H9 (cell line): ENCODE measurements around the gene GPS1. TPM values are rescaled to one million over a fixed set of nuclear protein-coding genes. Genes with fewer than 3 reads are reported as not detected.

Source experiments
- DNase-seq: peaks from one replicate; pipeline ENCODE4 v3.0.0-alpha.2; 2017
- H2AFZ ChIP-seq: one replicate; pipeline ENCODE4 v1.6.1; 2013; ENCODE audit warnings: mild to moderate bottlenecking, low read length, control low read depth, moderate library complexity
- H2AK5ac ChIP-seq: 2 replicates; pipeline ENCODE4 v1.6.1; 2013; ENCODE audit warnings: low read length, control low read depth, mixed read lengths; ENCODE audit not compliant: insufficient read length
- H2BK120ac ChIP-seq: one replicate; pipeline ENCODE4 v1.6.1; 2013; ENCODE audit warnings: low read depth, mild to moderate bottlenecking, low read length, control low read depth, inconsistent platforms; ENCODE audit not compliant: poor library complexity, severe bottlenecking
- H2BK12ac ChIP-seq: 2 replicates; pipeline ENCODE4 v1.6.1; 2013; ENCODE audit warnings: low read length, control low read depth, mixed read lengths, low read depth; ENCODE audit not compliant: insufficient read length
- H2BK15ac ChIP-seq: 2 replicates; pipeline ENCODE4 v1.6.1; 2013; ENCODE audit warnings: low read depth, low read length, control low read depth
- H2BK20ac ChIP-seq: one replicate; pipeline ENCODE4 v1.6.1; 2013; ENCODE audit warnings: low read depth, mild to moderate bottlenecking, low read length, control low read depth, inconsistent platforms; ENCODE audit not compliant: poor library complexity, severe bottlenecking
- H2BK5ac ChIP-seq: 2 replicates; pipeline ENCODE4 v1.6.1; 2013; ENCODE audit warnings: low read length, control low read depth, mixed read lengths; ENCODE audit not compliant: insufficient read length
- H3K14ac ChIP-seq: 2 replicates; pipeline ENCODE4 v1.6.1; 2013; ENCODE audit warnings: low read length, control low read depth; ENCODE audit not compliant: insufficient read depth
- H3K18ac ChIP-seq: 2 replicates; pipeline ENCODE4 v1.6.1; 2013; ENCODE audit warnings: low read depth, mild to moderate bottlenecking, mixed read lengths, low read length, control low read depth; ENCODE audit not compliant: insufficient read length
- H3K23ac ChIP-seq: 2 replicates; pipeline ENCODE4 v1.6.1; 2013; ENCODE audit warnings: low read length, control low read depth, mixed read lengths, low read depth; ENCODE audit not compliant: insufficient read length
- H3K23me2 ChIP-seq: 2 replicates; pipeline ENCODE4 v1.6.1; 2013; ENCODE audit warnings: low read depth, mild to moderate bottlenecking, mixed read lengths, low read length, control low read depth; ENCODE audit not compliant: insufficient read length, poor library complexity, severe bottlenecking
- H3K27ac ChIP-seq: 2 replicates; pipeline ENCODE4 v1.5.1; 2013; ENCODE audit warnings: low read length, control low read depth, mixed read lengths, low read depth; ENCODE audit not compliant: insufficient read length
- H3K27me3 ChIP-seq: 2 replicates; pipeline ENCODE4 v1.6.1; 2013; ENCODE audit warnings: low read length, control low read depth, inconsistent platforms; ENCODE audit not compliant: insufficient read depth
- H3K4ac ChIP-seq: 2 replicates; pipeline ENCODE4 v1.6.1; 2013; ENCODE audit warnings: low read depth, mild to moderate bottlenecking, control low read depth, inconsistent platforms, low read length, moderate library complexity
- H3K4me1 ChIP-seq: 2 replicates; pipeline ENCODE4 v1.6.1; 2013; ENCODE audit warnings: low read length, control low read depth, inconsistent platforms; ENCODE audit not compliant: insufficient read depth
- H3K4me2 ChIP-seq: 2 replicates; pipeline ENCODE4 v1.6.1; 2013; ENCODE audit warnings: low read length, control low read depth, mixed read lengths; ENCODE audit not compliant: insufficient read length, insufficient read depth
- H3K56ac ChIP-seq: 2 replicates; pipeline ENCODE4 v1.6.1; 2013; ENCODE audit warnings: low read depth, mild to moderate bottlenecking, mixed read lengths, low read length, control low read depth; ENCODE audit not compliant: insufficient read length
- H3K79me1 ChIP-seq: 2 replicates; pipeline ENCODE4 v1.6.1; 2013; ENCODE audit warnings: low read depth, mild to moderate bottlenecking, moderate library complexity, low read length, control low read depth, inconsistent platforms; ENCODE audit not compliant: insufficient read depth, poor library complexity, severe bottlenecking
- H3K79me2 ChIP-seq: 2 replicates; pipeline ENCODE4 v1.6.1; 2013; ENCODE audit warnings: low read length, control low read depth, inconsistent platforms; ENCODE audit not compliant: insufficient read depth
- H3K9ac ChIP-seq: 2 replicates; pipeline ENCODE4 v1.6.1; 2013; ENCODE audit warnings: low read length, control low read depth, mixed read lengths; ENCODE audit not compliant: insufficient read length; ENCODE audit errors: extremely low read depth
- H3K9me3 ChIP-seq: one replicate; pipeline ENCODE4 v1.6.1; 2013; ENCODE audit warnings: low read depth, low read length, inconsistent platforms; ENCODE audit not compliant: control insufficient read depth
- H3T11ph ChIP-seq: one replicate; pipeline ENCODE4 v1.6.1; 2013; ENCODE audit warnings: mild to moderate bottlenecking, low read length, control low read depth, inconsistent platforms
- H4K20me1 ChIP-seq: one replicate; pipeline ENCODE4 v1.6.1; 2013; ENCODE audit not compliant: control insufficient read depth, insufficient read length, insufficient read depth
- H4K5ac ChIP-seq: 2 replicates; pipeline ENCODE4 v1.6.1; 2013; ENCODE audit warnings: low read depth, mild to moderate bottlenecking, mixed read lengths, low read length, control low read depth; ENCODE audit not compliant: insufficient read length
- H4K8ac ChIP-seq: replicated peaks from 2 replicates; pipeline ENCODE4 v1.6.1; 2013; ENCODE audit warnings: low read length, control low read depth, mixed read lengths, low read depth; ENCODE audit not compliant: insufficient read length
- H4K91ac ChIP-seq: 2 replicates; pipeline ENCODE4 v1.6.1; 2013; ENCODE audit warnings: low read depth, mild to moderate bottlenecking, moderate library complexity, mixed read lengths, low read length, control low read depth; ENCODE audit not compliant: insufficient read length
- H3K27ac Mint-ChIP-seq, 3 experiments: 2 replicates in 2 of 3; 3 replicates in 1 of 3; pipeline ENCODE4 v1.8.0; 2020 to 2021; ENCODE audit warnings: mixed read lengths in 3 of 3, mild to moderate bottlenecking in 1 of 3, moderate library complexity in 1 of 3
- H3K27me3 Mint-ChIP-seq: 2 replicates; pipeline ENCODE4 v1.8.0; 2021; ENCODE audit warnings: low read depth, mild to moderate bottlenecking, moderate library complexity, mixed read lengths
- H3K36me3 Mint-ChIP-seq, 3 experiments: 2 replicates in 2 of 3; 3 replicates in 1 of 3; pipeline ENCODE4 v1.8.0; 2020 to 2021; ENCODE audit warnings: low read depth in 3 of 3, mixed read lengths in 3 of 3; ENCODE audit not compliant: insufficient read depth in 1 of 3
- H3K4me1 Mint-ChIP-seq, 2 experiments: 2 replicates each; pipeline ENCODE4 v1.8.0; 2020; ENCODE audit warnings: mixed read lengths in 2 of 2
- H3K4me3 Mint-ChIP-seq, 2 experiments: 2 replicates in 1 of 2; 3 replicates in 1 of 2; pipeline ENCODE4 v1.8.0; 2020 to 2021; ENCODE audit warnings: mild to moderate bottlenecking in 2 of 2, mixed read lengths in 2 of 2, moderate library complexity in 1 of 2
- H3K9me3 Mint-ChIP-seq, 2 experiments: 2 replicates in 1 of 2; 3 replicates in 1 of 2; pipeline ENCODE4 v1.8.0; 2020; ENCODE audit warnings: mild to moderate bottlenecking in 2 of 2, mixed read lengths in 2 of 2, moderate library complexity in 1 of 2
- CTCF ChIP-seq: fragments of 200-600 bp; sonication (generic); conservative IDR thresholded peaks from 3 replicates; pipeline ENCODE4 v1.8.0; 2021; ENCODE audit warnings: antibody characterized with exemption, mild to moderate bottlenecking
- WGBS: extraction: QIAGEN DNeasy Blood & Tissue Kit; methylation state at CpG from one replicate; pipeline ENCODE4 v1.1.7; 2013; ENCODE audit warnings: missing lambda C conversion rate, low lambda C conversion rate, mixed read lengths; ENCODE audit not compliant: insufficient read length; ENCODE audit errors: extremely low coverage; 5-methylcytosine and 5-hydroxymethylcytosine counted together
- total RNA-seq: library from RNA; stranded (reverse); gene quantifications from 2 replicates; pipeline ENCODE4 v1.2.1, GENCODE V29; 2021

GPS1 gene
- total RNA-seq, 1 experiment from 2014 or later, result 164 TPM

- Histone ChIP-seq H3K18ac (no peak overlapping the region), H4K5ac (no peak overlapping the region), H3K4me2 (no peak overlapping the region), H4K20me1 (no peaks in the 10 kb centered on the region), H3K27ac (no peak overlapping the region), H3K4ac (no peak overlapping the region), H2BK15ac (no peak overlapping the region), H2AFZ (no peak overlapping the region), H2BK12ac (no peak overlapping the region), H2AK5ac (no peak overlapping the region), H4K91ac (no peak overlapping the region), H3K79me2 (no peaks in the 10 kb centered on the region), H3K23me2 (no peaks in the 10 kb centered on the region), H2BK120ac (no peak overlapping the region), H4K8ac (no peak overlapping the region), H3K9me3 (no peaks in the 10 kb centered on the region), H3K14ac (no peak overlapping the region; the same call in 1 of the 2 replicates), H3T11ph (no peak overlapping the region), H3K79me1 (no peaks in the 10 kb centered on the region), H3K23ac (no peak overlapping the region), H3K27me3 (no peaks in the 10 kb centered on the region), H3K4me1 (no peaks in the 10 kb centered on the region), H3K9ac (no peak overlapping the region), H3K56ac (no peak overlapping the region), H2BK5ac (no peak overlapping the region), H2BK20ac (no peak overlapping the region)
- Mint-ChIP-seq H3K27ac (no peak overlapping the region; a peak in 1 of 7 replicates), H3K4me3 (no peak overlapping the region), H3K9me3 (no peaks in the 10 kb centered on the region), H3K4me1 (0 out of 4 replicates have a peak, but pooled peaks cover 0 to 2% of the 10 kb centered on the region in 2 experiments), H3K27me3 (no peaks in the 10 kb centered on the region; the same call in 1 of the 2 replicates), H3K36me3 (no peaks in the 10 kb centered on the region)
- no peak for TF ChIP-seq CTCF
- WGBS, result no CpG with 5 or more reads among the region's 19 CpGs
- no peak for DNase-seq
Observed at GRCh38 chr17:82012640-82013295, 38.9 kb upstream of the GPS1 start.
